GM12878 (cell line): ENCODE results near the gene NHS. TPM values are rescaled to one million over a fixed set of nuclear protein-coding genes. Genes with fewer than 3 reads are reported as not detected.

Experiments used
- ATAC-seq: fragments of 200-7000 bp; cut with Tn5 transposase; 3 replicates; pipeline ENCODE4 v1.9.1; 2020; ENCODE audit warnings: mild to moderate bottlenecking, moderate library complexity
- BruUV-seq: library from RNA; stranded (reverse); fragments of 400-500 nt; replicated peaks from 2 replicates; lab custom pipeline; 2021; lab: Mats Ljungman, UMichigan
- CTCF ChIA-PET: fragments of 300-600 bp; sonication (Branson Sonifier 250); formaldehyde crosslinking; extraction: SDS; loops from one replicate; lab custom pipeline; 2021; ENCODE audit warnings: inconsistent platforms; lab: Yijun Ruan, JAX
- POLR2A ChIA-PET: fragments of 350-600 bp; formaldehyde crosslinking; extraction: SDS; loops from one replicate; lab custom pipeline; 2021; ENCODE audit warnings: inconsistent platforms; lab: Charles Lee
- RAD21 ChIA-PET: fragments of 300-600 bp; sonication (Branson Sonifier 250); formaldehyde crosslinking; loops from one replicate; lab custom pipeline; 2023; ENCODE audit warnings: antibody characterized with exemption; ENCODE audit not compliant: unreplicated experiment; lab: Charles Lee
- SMC1A ChIA-PET: fragments of 300-600 bp; sonication (Branson Sonifier 250); formaldehyde crosslinking; loops from one replicate; lab custom pipeline; 2023; ENCODE audit not compliant: unreplicated experiment, uncharacterized antibody; lab: Charles Lee
- DNase-seq: peaks from one replicate; pipeline ENCODE4 v3.0.0-alpha.2; 2011; ENCODE audit warnings: low read depth, low spot score
- FAIRE-seq: peaks from 3 replicates; lab custom pipeline; 2011; peaks lifted over from hg19 to GRCh38; lab: Jason Lieb, UNC
- H2AFZ ChIP-seq: 2 replicates; pipeline ENCODE4 v1.6.0; 2011; ENCODE audit warnings: low read depth, low read length, control low read depth; ENCODE audit not compliant: control insufficient read depth
- H3K27ac ChIP-seq: 2 replicates; pipeline ENCODE4 v1.5.1; 2011; ENCODE audit warnings: control low read depth; ENCODE audit not compliant: control insufficient read depth, insufficient read depth
- H3K27me3 ChIP-seq, 2 experiments: replicated peaks in 1 of 2; 2 replicates each; pipeline versions ENCODE4 v1.6.0 to v1.6.1; 2011; ENCODE audit warnings: low read length in 1 of 2; ENCODE audit not compliant: control insufficient read depth in 2 of 2, insufficient read depth in 2 of 2
- H3K36me3 ChIP-seq, 2 experiments: 2 replicates each; pipeline ENCODE4 v1.5.1; 2011; ENCODE audit warnings: low read length in 1 of 2; ENCODE audit not compliant: control insufficient read depth in 2 of 2, insufficient read depth in 2 of 2
- H3K4me1 ChIP-seq: 2 replicates; pipeline ENCODE4 v1.6.1; 2011; ENCODE audit warnings: mild to moderate bottlenecking, low read length, moderate library complexity, mixed read lengths; ENCODE audit not compliant: control insufficient read depth, insufficient read depth
- H3K4me2 ChIP-seq: 2 replicates; pipeline ENCODE4 v1.6.0; 2011; ENCODE audit warnings: control low read depth; ENCODE audit not compliant: control insufficient read depth, insufficient read depth
- H3K4me3 ChIP-seq: fragments of 200-600 bp; sonication (generic); 2 replicates; pipeline ENCODE4 v1.5.1; 2016
- H3K79me2 ChIP-seq: 2 replicates; pipeline ENCODE4 v1.6.0; 2011; ENCODE audit warnings: low read length; ENCODE audit not compliant: control insufficient read depth, insufficient read depth
- H3K9ac ChIP-seq: 2 replicates; pipeline ENCODE4 v1.8.0; 2011; ENCODE audit warnings: low read length, control low read depth, mixed read lengths; ENCODE audit not compliant: control insufficient read depth, insufficient read depth
- H3K9me3 ChIP-seq: replicated peaks from 3 replicates; pipeline ENCODE4 v1.5.1; 2011; ENCODE audit warnings: mild to moderate bottlenecking, low read length; ENCODE audit not compliant: control insufficient read depth, insufficient read depth
- H4K20me1 ChIP-seq: 2 replicates; pipeline ENCODE4 v1.6.0; 2011; ENCODE audit not compliant: control insufficient read depth, insufficient read depth
- E4F1 ChIP-seq: fragments of 450-650 bp; IDR thresholded peaks from 2 replicates; pipeline ENCODE4 v1.6.1; 2018; ENCODE audit warnings: borderline replicate concordance, mild to moderate bottlenecking; ENCODE audit not compliant: partially characterized antibody
- EED ChIP-seq: sonication (generic); IDR thresholded peaks from 2 replicates; pipeline ENCODE4 v1.6.1; 2016; ENCODE audit warnings: antibody characterized with exemption, low read depth
- ELK1 ChIP-seq: IDR thresholded peaks from 2 replicates; pipeline ENCODE4 v1.6.1; 2012; ENCODE audit warnings: low read depth, low read length, improper control_type of control experiment
- EP300 ChIP-seq, 2 experiments: fragments of 150-350 bp in 1 of 2; IDR thresholded peaks; 2 replicates each; pipeline ENCODE4 v1.6.1; 2011 to 2012; ENCODE audit warnings: low read depth in 2 of 2, low read length in 2 of 2, borderline replicate concordance in 1 of 2, improper control_type of control experiment in 1 of 2, inconsistent platforms in 1 of 2; ENCODE audit not compliant: control insufficient read depth in 1 of 2
- IRF3 ChIP-seq: fragments of 450-650 bp; IDR thresholded peaks from 2 replicates; pipeline ENCODE4 v1.6.1; 2014; ENCODE audit warnings: mild to moderate bottlenecking
- MXI1 ChIP-seq: fragments of 150-350 bp; IDR thresholded peaks from 2 replicates; pipeline ENCODE4 v1.6.1; 2011; ENCODE audit warnings: low read depth, mild to moderate bottlenecking, inconsistent platforms, low read length, improper control_type of control experiment
- MYB ChIP-seq: fragments of 150-350 bp; IDR thresholded peaks from 2 replicates; pipeline ENCODE4 v1.6.1; 2014; ENCODE audit warnings: mild to moderate bottlenecking, low read depth, low read length, borderline replicate concordance
- MYC ChIP-seq: IDR thresholded peaks from 2 replicates; pipeline ENCODE4 v1.6.1; 2011; ENCODE audit warnings: mild to moderate bottlenecking, low read length, moderate library complexity, inconsistent platforms; ENCODE audit not compliant: insufficient read depth, insufficient replicate concordance, insufficient read length, severe bottlenecking
- NKRF ChIP-seq: fragments of 450-650 bp; conservative IDR thresholded peaks from 2 replicates; pipeline ENCODE4 v1.6.1; 2017; ENCODE audit warnings: mild to moderate bottlenecking, moderate library complexity
- NRF1 ChIP-seq: conservative IDR thresholded peaks from 2 replicates; pipeline ENCODE4 v1.6.1; 2011; ENCODE audit warnings: mild to moderate bottlenecking, low read depth, low read length, improper control_type of control experiment
- PAX8 ChIP-seq: fragments of 450-650 bp; IDR thresholded peaks from 2 replicates; pipeline ENCODE4 v1.6.1; 2017; ENCODE audit warnings: mild to moderate bottlenecking, moderate library complexity
- PML ChIP-seq: IDR thresholded peaks from 2 replicates; pipeline ENCODE4 v1.6.1; 2012; ENCODE audit warnings: low read length, inconsistent platforms
- POLR2A ChIP-seq: IDR thresholded peaks from 2 replicates; pipeline ENCODE4 v1.6.1; 2011; ENCODE audit warnings: low read depth, mild to moderate bottlenecking, low read length
- RUNX3 ChIP-seq: IDR thresholded peaks from 2 replicates; pipeline ENCODE4 v1.6.1; 2012; ENCODE audit warnings: low read length, inconsistent platforms
- ZNF217 ChIP-seq: fragments of 450-650 bp; IDR thresholded peaks from 2 replicates; pipeline ENCODE4 v1.6.1; 2017; ENCODE audit warnings: antibody characterized with exemption, mild to moderate bottlenecking
- WGBS: methylation state at CpG from one replicate; pipeline ENCODE4 v1.1.6; 2016; ENCODE audit warnings: low lambda C conversion rate; ENCODE audit not compliant: insufficient replicate concordance, insufficient coverage; ENCODE audit errors: missing lambda C conversion rate; 5-methylcytosine and 5-hydroxymethylcytosine counted together
- in situ Hi-C: fragments of 300-500 bp; cut with MboI; formaldehyde crosslinking; loops from 9 replicates; pipeline ENCODE4 v1.14.3; 2018; ENCODE audit warnings: mixed read lengths
- intact Hi-C: fragments of 100-400 bp; cut with micrococcal nuclease; formaldehyde crosslinking; loops from one replicate; pipeline ENCODE4 v1.14.2; 2022; ENCODE audit not compliant: unreplicated experiment
- polyA plus RNA-seq, 11 experiments: library from polyadenylated mRNA; depleted of rRNA in 4 of 11; unstranded in 6 of 11; stranded (reverse) in 5 of 11; fragments of >200 nt; fragmentation: Nextera tagmentation in 4 of 11; fragmentation: Illumina TruSeq in 1 of 11; extraction: Ambion mirVana in 4 of 11; extraction: Trizol in 1 of 11; gene quantifications; 1 replicate in 1 of 11; 2 replicates in 10 of 11; pipeline versions ENCODE4 v1.2.1 to v1.2.3, GENCODE V29; 2011 to 2016; ENCODE audit warnings: inconsistent platforms in 2 of 11, missing spikeins in 2 of 11, low read depth in 1 of 11
- total RNA-seq, 4 experiments: library from RNA; depleted of rRNA in 3 of 4; stranded (reverse); fragments of >200 nt in 3 of 4; fragmentation: Illumina TruSeq in 1 of 4; extraction: Trizol in 1 of 4; gene quantifications; 2 replicates each; pipeline versions ENCODE4 v1.2.1 to v1.2.3, GENCODE V29; 2013 to 2021

Gene NHS
- total and polyA plus RNA-seq, 10 of the 15 experiments (the other 5 are each of a cell fraction or from before 2014, with no cell fraction given) = under 0.01 to 0.07 (median 0.03) TPM; not detected in 7

- Histone ChIP-seq H3K27ac (no peak overlapping the region), H3K9ac (no peak overlapping the region), H3K79me2 (no peaks in the 10 kb centered on the region), H4K20me1 (no peaks in the 10 kb centered on the region), H3K4me2 (no peak overlapping the region), H3K4me1 (no peaks in the 10 kb centered on the region), H3K36me3 (no peaks in the 10 kb centered on the region), H3K9me3 (no peaks in the 10 kb centered on the region), H3K4me3 (no peak overlapping the region), H2AFZ (no peak overlapping the region), H3K27me3 (no peaks in the 10 kb centered on the region; a peak in 1 of 4 replicates)
- RAD21 ChIA-PET = no interaction called here
- 89% methylated on average over 2 of the region's 2 CpGs for WGBS
- CTCF ChIA-PET = no interaction called here
- SMC1A ChIA-PET = interaction anchor here (0.9 kb wide), 1 partner anchor 38 kb away, joined by 3 read pairs; no protein-coding TSS in a partner anchor
- ATAC-seq = no peak
- DNase-seq = no peak
- FAIRE-seq = no peak
- no TSS peak for BruUV-seq
- POLR2A ChIA-PET = no interaction called here
- in situ Hi-C loops (no loop called here), intact Hi-C loops (no loop called here)
- TF ChIP-seq POLR2A (no peak), RUNX3 (no peak), EED (no peak), ELK1 (no peak), MXI1 (no peak), E4F1 (no peak), NKRF (no peak), ZNF217 (no peak), PAX8 (no peak), MYB (no peak), IRF3 (no peak), MYC (no peak), NRF1 (no peak), EP300 (IDR thresholded peaks at IDR 0.05; ENCODE audit: borderline replicate concordance in 1 of 2, control insufficient read depth in 1 of 2, low read depth in 2 of 2, low read length in 2 of 2) (no peak), PML (no peak)
Observed at GRCh38 chrX:17633546-17633945, 258.5 kb downstream of the NHS start.
